HL-60/S4 treated with retinoic acid at 250 ng/mL for 4 days and 3 days (cell line): Measurements from ENCODE around the gene JPH3.
"Not testable (repeated sequence)": the region's sequence is repeated elsewhere in the genome, so short reads cannot be mapped to it uniquely, and the experiment has no call there.

Experiments
- in situ Hi-C: fragments of 300-500 bp; cut with MboI; formaldehyde crosslinking; loops from 2 replicates; pipeline ENCODE4 v1.7.0; 2022; ENCODE audit warnings: low sequenced_read_pairs

Gene JPH3

DNA sequence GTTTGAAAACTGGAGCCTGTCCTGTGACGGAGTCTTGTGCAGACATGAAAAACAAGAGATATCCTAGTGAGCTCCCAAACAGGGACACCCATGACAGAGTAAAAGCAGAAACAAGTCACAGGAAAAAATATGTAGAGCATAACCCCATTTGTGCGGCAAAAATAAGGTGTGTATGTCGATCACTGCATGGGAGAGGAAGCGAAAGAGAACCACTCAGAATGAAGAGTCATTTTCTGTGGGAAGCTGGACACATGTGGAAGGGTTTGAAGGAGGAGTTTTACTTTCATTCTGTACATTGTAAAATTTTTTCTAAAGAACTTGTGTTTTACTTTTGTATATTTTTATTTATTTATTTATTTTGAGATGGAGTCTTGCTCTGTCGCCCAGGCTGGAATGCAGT is 72.1 kb downstream of the JPH3 start:
- in situ Hi-C loops = no loop called here

DNA sequence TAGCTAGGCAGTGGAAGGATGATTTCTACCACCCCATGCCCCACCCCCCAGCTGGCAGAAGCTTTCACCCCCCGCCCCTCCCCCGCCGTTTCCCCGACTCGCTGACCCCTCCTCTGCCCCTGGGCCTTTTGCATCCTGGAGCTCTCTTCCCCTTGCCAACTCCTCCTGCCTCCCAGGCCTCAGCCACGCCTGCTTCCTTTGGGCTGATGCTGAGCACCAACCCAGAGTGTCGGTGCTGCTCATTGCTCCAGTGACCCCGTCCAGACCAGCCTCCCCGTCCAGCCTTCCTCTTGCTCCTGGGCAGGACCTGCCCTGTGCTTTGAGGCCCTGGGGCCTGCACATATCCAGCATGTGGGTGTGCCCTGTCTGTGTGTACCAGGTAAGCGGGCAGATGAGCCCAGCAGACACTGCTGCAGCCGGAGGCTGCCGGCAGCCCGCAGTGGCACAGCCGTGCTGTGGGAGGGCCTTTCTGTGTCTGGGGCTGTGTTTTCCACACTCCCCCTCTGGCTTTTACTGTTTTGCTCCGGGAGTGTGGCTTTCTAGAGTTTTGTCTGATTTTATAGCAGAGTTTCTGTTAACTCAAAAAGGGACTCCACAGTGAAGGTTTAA is 72.9 kb downstream of the JPH3 start:
- in situ Hi-C loops = no loop called here

DNA sequence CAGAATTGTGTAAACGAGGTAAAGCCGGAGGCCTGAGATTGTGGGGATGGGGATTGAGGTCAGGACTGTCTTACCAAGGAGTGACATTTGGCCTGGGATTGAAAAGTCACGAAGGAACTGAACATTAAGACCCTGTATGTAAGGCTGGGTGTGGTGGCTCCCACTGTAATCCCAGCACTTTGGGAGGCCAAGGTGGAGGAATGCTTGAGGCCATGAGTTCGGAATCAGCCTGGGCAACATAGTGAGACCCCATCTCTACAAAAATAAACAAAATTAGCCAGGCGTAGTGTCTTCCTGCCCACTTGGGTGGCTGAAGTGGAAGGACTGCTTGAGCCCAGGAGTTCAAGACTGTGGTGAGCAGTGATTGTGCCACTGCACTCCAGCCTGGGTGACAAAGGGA is 75.5 kb downstream of the JPH3 start:
- in situ Hi-C loops = no loop called here

DNA sequence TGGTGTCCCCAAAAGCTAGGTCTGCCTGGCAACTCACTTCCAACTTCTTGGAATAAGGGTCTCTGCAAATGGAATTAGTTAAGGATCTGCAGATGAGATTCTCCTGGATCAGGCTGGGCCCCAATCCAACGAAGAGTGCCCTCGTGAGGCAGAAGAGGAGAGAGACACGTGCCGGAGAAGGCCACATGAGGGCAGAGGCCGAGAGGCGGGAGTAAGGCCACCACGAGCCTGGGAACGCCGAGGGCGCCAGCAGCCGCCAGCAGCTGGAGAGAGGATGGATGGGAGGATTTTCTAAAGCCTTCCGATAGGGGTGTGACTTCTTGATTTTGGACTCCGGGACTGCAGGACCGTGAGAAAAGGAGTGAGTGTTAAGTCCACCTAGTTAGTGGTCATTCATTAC is 76.3 kb downstream of the JPH3 start:
- in situ Hi-C loops = no loop called here

DNA sequence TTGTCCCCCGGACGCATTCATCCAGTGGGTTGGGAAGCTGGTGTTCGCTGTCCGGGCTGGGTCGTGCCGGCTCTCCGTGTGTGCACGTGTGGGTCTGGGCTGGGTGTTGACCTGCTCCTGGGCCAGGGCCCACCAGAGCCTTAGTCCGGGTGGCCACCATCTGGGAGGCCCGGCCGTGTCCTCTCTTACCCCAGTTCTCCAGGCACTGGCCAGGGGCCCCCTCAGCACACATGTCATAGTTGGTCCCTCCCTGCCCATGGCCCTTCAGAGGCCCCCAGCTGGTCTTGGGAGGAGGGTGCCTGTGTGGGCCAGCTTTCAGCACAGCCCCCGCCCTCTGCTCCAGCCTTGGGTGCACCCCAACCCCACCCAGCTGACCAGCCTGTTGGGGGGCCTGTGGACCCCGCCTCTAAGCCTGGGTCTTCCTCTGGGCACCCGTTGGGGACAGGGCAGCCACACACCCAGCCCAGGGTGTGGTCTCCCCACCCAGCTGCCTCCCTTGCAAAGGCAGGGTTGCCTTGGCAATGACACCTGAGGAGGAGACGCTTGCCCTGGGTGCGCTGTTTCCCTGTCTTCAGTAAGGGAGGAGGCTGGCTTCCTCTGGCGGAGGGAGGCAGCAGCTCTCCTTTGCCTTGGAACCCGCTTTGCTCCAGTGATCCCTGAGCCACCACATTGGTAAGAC is 77.4 kb downstream of the JPH3 start:
- in situ Hi-C loops = no loop called here

DNA sequence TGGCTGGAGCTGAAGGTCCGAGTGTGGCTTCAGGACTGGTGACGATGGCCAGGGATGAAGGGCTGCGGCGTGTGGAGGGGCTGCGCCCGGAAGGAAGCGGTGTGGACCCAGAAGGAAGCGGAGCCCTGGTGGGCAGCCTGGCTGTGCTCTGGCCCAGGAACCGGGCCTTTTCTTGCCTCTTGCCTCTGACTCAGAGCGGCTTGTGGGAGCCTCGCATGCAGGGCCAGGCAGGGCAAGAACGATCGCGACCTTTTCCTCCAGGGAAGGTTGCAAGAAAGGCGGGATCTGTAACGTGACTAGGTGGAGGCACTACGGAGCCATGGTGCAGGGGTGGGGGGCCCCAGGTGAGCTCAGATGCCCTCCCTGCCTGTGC is 78.0 kb downstream of the JPH3 start:
- in situ Hi-C loops = no loop called here

DNA sequence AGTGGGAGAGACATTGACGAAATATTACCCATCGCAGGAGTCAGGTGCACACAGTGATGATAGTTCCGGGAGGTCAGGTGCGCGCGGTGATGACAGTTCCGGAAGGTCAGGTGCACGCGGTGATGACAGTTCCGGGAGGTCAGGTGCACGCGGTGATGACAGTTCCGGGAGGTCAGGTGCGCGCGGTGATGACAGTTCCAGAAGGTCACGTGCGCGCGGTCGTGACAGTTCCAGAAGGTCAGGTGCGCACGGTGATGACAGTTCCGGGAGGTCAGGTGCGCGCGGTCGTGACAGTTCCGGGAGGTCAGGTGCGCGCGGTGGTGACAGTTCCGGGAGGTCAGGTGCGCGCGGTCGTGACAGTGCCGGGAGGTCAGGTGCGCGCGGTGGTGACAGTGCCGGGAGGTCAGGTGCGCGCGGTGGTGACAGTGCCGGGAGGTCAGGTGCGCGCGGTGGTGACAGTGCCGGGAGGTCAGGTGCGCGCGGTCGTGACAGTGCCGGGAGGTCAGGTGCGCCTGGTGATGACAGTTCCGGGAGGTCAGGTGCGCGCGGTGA is 78.8 kb downstream of the JPH3 start:
- in situ Hi-C loops = not testable (repeated sequence)

DNA sequence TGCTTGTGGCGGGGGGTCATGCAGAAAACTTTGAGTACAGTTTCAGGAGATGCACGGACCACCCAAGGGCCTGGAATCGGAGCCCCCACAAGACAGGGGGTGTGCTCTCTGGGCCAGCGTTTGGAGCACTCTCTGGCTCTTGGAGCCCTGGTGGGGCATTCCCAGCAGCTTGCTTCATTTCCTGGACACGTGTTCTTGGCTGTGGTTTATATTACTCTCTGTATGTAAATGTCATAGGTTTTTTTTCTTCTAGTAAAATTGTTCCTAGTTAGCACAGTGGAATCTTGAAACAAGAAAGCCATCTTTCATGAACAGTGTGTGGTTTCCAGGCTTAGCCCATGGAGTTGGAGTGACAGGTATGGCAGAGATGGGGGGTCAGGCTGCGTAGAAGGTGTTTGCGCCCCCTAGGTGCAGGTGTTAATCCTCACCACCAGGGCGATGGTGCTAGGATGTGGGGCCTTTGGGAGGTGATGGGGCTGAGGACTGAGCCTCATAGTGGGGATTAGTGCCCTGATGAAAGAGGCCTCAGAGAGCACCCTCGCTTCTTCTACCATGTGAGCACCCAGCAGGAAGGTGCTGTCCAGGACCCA is 79.8 kb downstream of the JPH3 start:
- in situ Hi-C loops = no loop called here

DNA sequence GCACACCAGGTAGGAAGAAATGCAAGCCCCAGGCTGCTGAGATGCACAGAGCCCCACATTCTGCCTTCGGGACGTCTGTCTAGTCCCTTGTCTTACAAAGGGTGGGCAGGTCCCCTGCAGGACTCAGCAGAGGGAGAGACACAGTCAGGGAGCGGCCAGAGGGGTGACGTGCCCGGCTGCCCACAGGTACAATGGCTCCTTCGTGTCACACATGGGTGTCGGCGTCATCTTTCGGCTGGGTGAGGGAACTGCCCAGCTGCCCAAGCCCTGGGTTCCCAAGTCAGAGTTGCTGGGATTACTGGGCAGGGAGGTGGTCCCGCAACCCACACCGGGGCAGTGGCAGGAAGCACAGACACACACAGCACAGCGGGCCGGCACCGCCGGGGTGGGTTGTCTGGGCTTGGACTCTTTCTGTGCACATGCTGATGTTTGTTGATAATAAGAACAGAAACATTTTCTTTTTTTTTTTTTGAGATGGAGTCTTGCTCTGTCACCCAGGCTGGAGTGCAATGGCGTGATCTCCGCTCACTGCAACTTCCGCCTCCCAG is 80.6 kb downstream of the JPH3 start:
- in situ Hi-C loops = no loop called here

DNA sequence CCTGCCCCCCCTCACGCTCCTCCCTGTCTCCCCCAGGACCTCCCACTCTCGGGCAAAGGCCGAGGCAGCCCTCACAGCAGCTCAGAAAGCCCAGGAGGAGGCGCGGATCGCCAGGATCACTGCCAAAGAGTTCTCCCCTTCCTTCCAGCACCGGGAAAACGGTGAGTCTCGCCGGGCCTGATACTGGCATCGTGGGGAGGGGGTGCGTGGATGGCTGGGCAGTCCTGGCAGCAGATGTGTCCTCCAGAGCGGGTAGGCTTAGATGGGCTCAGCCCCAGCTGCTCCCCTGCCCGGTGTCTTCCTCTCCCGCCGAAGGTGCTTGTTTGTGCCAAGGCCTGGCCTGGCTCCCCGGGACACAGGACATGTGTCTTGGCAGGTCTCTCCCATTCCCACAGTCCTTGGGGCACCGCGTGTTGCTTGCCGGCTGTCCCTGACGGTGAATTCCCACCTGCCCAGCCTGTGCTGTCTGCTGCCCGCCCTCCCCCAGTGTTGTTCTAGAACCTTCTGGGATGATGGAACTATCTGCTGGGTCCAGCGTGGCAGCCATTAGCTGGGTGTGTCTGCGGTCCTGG is 81.9 kb downstream of the JPH3 start:
- in situ Hi-C loops = no loop called here

DNA sequence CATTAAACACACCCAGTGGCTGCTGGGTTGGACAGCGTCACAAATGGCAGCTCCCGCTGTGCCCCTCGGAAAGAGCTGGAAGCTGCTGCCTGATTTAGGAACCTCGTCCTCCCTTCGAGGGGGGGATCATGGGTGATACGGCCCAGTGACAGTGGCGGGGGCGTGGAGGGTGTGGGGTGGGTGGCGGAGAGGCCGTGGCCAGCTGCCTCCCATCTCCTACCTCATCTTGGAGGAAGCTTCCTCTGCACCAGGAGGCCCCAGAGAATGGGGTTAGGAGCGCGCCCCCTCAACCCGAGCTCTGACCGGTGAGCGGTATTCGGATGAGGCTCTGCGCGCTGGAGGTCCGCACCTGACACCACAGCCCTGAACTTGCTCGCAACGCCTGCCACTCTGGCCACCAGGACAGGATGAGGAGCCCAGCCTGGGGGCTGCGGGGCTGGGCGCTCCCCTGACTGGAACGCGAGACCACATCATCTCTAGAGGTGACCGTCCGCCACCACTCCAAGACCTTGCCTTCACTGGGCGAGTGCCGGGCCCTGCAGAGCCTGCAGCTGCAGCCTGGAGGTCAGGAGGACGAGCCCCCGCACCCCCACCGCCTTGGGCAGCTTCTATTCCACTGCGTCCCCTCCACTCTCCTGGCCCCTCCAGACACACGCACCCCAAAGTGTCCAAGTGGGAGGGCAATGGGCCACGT is 82.5 kb downstream of the JPH3 start:
- in situ Hi-C loops = no loop called here

DNA sequence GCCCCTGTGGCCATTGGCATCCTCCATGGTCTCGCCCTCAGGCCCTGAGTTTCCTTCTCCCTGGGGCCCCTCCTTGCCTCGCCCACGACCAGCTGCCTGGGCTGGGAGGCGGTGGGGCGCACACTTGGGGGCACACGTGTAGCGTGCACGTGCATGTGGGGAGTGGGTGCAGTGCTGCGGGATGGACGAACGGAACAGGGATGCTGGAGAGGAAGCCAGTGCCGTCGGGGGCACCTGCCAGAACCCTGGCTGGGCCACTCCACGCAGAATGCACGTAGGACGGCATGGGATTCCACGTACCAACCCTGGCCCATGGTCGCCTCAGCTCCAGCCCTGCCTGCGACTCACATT is 83.1 kb downstream of the JPH3 start:
- in situ Hi-C loops = no loop called here

DNA sequence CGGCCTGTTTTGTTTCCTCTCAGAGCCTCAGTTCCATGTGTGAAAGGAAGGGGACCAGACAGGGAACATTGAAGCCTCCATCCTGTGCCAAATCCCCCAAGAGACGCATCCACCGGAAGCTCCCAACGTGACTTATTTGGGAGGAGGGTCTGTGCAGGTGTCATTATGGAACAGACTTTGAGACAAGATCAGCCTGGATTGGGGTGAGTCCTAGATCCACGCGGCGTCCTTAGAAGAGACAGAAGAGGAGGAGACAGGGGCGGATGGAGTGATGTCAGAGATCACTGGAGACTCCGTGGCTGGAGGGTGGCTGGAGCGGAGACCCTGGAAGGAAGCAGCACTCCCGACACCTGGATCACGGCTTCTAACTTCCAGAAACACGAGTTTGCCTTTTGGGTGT is 83.5 kb downstream of the JPH3 start:
- in situ Hi-C loops = no loop called here

DNA sequence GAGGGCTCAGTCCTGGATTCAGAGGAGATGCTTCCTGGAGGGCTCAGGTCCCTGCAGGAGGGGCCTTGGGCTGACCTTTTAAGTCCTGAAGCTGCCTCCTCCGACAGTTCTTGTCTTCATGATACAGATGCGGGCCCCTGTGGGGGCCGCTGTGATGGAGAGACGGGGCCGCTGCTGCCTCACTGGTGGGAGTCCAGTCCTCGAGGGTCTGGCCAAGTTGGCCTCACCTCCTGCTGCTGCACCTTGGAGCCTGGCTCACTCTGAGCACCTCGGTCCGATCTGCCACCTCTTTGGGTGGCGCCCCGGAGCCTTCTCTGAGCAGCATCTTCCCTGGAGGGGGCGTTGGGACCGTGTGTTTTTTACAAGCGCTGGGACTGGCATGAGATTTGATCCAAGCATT is 84.4 kb downstream of the JPH3 start:
- in situ Hi-C loops = no loop called here

DNA sequence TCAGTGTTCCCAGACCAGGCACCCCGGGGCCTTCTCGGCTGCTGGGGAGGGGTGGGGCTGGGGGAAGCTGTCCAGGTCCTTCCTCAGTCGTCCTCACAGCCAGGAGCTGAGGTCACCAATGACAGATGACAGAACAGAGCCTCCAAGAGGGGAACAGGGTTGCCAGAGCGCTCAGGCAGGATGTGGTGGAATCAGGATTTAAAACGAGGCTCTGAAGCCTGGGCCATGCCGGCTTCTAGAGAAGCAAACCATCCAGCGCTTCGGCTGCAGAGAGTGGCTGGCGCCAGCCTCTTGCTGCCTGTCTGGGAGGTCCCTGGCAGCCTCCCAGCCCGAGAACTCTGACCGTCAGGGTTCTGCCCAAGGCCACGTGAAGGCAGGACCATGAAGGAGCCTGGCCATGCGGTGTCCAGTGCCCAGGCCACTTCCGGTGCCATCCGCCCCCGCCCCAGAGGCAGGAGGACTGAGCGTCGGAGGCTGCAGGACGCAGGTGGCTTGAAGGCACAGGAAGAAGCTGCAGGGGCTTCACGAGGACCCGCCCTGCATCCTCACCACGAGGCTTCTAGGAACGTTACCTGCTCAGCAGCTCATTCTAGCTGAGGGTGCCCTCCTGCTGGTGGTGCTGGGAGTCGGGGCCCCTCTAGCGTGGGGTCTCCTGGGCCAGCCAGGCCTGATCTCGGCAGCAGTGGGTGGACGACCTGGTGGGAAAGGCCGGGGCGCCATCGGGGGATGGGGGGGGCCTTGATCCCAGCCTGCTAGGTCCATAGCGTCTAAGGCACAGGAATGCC is 85.0 kb downstream of the JPH3 start:
- in situ Hi-C loops = no loop called here

DNA sequence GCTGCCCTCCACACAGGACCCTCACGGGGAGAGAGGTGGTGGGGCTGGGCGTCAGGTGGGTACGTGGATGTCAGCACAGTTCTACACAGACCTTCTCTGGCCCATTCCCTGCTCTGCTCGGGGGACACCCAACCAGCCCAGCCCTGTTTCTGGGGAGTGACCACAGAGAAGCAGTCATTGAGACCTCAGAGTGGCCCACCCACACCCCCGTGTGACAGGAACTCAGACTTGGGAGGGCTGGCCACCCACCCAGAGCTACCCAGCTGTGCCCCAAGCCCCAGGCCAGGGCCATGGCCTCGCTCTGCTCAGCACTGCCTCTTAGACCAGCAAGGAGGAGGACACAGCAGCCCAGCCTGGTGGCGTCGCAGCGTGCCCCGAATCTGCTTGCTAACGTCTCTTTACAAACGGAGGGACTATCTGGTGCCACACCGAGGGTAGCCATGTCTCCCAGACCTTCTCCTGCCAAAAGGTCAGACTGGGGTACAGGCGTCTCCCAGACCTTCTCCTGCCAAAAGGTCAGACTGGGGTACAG is 85.8 kb downstream of the JPH3 start:
- in situ Hi-C loops = no loop called here

DNA sequence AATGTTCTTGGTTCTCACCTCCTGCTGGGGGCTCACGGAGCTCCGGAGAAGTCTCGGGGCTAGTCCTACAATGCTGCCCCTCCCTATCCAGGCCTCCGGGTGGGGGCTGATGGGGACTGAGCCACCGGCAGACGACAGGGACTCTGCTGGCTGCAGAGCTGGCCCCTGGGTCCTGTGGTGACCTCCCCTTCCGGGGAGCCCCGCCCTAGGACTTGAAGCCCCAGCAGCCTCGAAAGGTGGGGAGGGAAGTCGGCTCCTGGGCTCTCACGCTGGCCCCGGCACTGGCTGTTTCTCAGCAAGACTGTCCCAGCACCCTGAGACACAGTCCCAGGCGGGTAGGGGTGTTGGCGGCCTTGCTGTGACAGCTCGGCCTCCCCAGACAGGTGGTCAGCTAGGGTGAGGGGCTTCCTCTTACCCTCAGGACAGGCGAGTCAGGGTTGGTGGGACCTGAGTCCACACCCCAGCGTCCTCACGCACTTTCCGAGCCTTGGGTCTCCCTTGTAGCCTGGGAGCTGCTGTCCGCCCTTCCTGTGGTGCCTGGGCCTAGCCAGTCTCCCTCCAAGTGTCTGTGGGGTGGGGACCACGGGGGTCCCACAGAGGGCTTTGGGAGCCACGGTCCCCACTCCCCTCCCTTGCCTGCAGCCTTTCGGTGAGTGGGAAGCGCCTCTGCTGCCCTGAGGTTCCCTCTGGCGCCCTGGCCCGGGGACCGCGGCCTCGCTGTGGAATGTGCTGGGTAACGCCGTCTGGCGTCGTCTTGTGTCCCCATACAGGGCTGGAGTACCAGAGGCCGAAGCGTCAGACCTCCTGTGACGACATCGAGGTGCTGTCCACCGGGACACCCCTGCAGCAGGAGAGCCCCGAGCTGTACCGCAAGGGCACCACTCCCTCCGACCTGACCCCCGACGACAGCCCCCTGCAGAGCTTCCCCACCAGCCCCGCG is 86.8 kb downstream of the JPH3 start:
- in situ Hi-C loops = no loop called here

DNA sequence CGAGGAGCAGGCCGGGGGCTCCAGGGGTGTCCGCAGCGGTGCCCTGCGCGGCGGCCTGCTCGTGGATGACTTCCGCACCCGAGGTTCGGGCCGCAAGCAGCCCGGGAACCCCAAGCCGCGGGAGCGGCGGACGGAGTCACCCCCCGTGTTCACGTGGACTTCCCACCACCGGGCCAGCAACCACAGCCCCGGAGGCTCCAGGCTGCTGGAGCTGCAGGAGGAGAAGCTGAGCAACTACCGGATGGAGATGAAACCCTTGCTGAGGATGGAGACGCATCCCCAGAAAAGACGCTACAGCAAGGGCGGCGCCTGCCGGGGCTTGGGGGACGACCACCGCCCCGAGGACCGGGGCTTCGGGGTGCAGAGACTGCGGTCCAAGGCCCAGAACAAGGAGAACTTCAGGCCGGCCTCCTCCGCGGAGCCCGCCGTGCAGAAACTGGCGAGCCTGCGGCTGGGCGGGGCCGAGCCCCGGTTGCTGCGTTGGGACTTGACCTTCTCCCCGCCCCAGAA is 87.7 kb downstream of the JPH3 start:
- in situ Hi-C loops = no loop called here
